H9 (cell line): ENCODE data around the gene ABCG5. TPM values are rescaled to one million over a fixed set of nuclear protein-coding genes. Genes with fewer than 3 reads are reported as not detected.

Experiments used
- DNase-seq: peaks from one replicate; pipeline ENCODE4 v3.0.0-alpha.2; 2017
- H2AFZ ChIP-seq: one replicate; pipeline ENCODE4 v1.6.1; 2013; ENCODE audit warnings: mild to moderate bottlenecking, low read length, control low read depth, moderate library complexity
- H2AK5ac ChIP-seq: 2 replicates; pipeline ENCODE4 v1.6.1; 2013; ENCODE audit warnings: low read length, control low read depth, mixed read lengths; ENCODE audit not compliant: insufficient read length
- H2BK120ac ChIP-seq: one replicate; pipeline ENCODE4 v1.6.1; 2013; ENCODE audit warnings: low read depth, mild to moderate bottlenecking, low read length, control low read depth, inconsistent platforms; ENCODE audit not compliant: poor library complexity, severe bottlenecking
- H2BK12ac ChIP-seq: 2 replicates; pipeline ENCODE4 v1.6.1; 2013; ENCODE audit warnings: low read length, control low read depth, mixed read lengths, low read depth; ENCODE audit not compliant: insufficient read length
- H2BK15ac ChIP-seq: 2 replicates; pipeline ENCODE4 v1.6.1; 2013; ENCODE audit warnings: low read depth, low read length, control low read depth
- H2BK20ac ChIP-seq: one replicate; pipeline ENCODE4 v1.6.1; 2013; ENCODE audit warnings: low read depth, mild to moderate bottlenecking, low read length, control low read depth, inconsistent platforms; ENCODE audit not compliant: poor library complexity, severe bottlenecking
- H2BK5ac ChIP-seq: 2 replicates; pipeline ENCODE4 v1.6.1; 2013; ENCODE audit warnings: low read length, control low read depth, mixed read lengths; ENCODE audit not compliant: insufficient read length
- H3K14ac ChIP-seq: 2 replicates; pipeline ENCODE4 v1.6.1; 2013; ENCODE audit warnings: low read length, control low read depth; ENCODE audit not compliant: insufficient read depth
- H3K18ac ChIP-seq: 2 replicates; pipeline ENCODE4 v1.6.1; 2013; ENCODE audit warnings: low read depth, mild to moderate bottlenecking, mixed read lengths, low read length, control low read depth; ENCODE audit not compliant: insufficient read length
- H3K23ac ChIP-seq: 2 replicates; pipeline ENCODE4 v1.6.1; 2013; ENCODE audit warnings: low read length, control low read depth, mixed read lengths, low read depth; ENCODE audit not compliant: insufficient read length
- H3K23me2 ChIP-seq: 2 replicates; pipeline ENCODE4 v1.6.1; 2013; ENCODE audit warnings: low read depth, mild to moderate bottlenecking, mixed read lengths, low read length, control low read depth; ENCODE audit not compliant: insufficient read length, poor library complexity, severe bottlenecking
- H3K27ac ChIP-seq: 2 replicates; pipeline ENCODE4 v1.5.1; 2013; ENCODE audit warnings: low read length, control low read depth, mixed read lengths, low read depth; ENCODE audit not compliant: insufficient read length
- H3K27me3 ChIP-seq: 2 replicates; pipeline ENCODE4 v1.6.1; 2013; ENCODE audit warnings: low read length, control low read depth, inconsistent platforms; ENCODE audit not compliant: insufficient read depth
- H3K4ac ChIP-seq: 2 replicates; pipeline ENCODE4 v1.6.1; 2013; ENCODE audit warnings: low read depth, mild to moderate bottlenecking, control low read depth, inconsistent platforms, low read length, moderate library complexity
- H3K4me1 ChIP-seq: 2 replicates; pipeline ENCODE4 v1.6.1; 2013; ENCODE audit warnings: low read length, control low read depth, inconsistent platforms; ENCODE audit not compliant: insufficient read depth
- H3K4me2 ChIP-seq: 2 replicates; pipeline ENCODE4 v1.6.1; 2013; ENCODE audit warnings: low read length, control low read depth, mixed read lengths; ENCODE audit not compliant: insufficient read length, insufficient read depth
- H3K56ac ChIP-seq: 2 replicates; pipeline ENCODE4 v1.6.1; 2013; ENCODE audit warnings: low read depth, mild to moderate bottlenecking, mixed read lengths, low read length, control low read depth; ENCODE audit not compliant: insufficient read length
- H3K79me1 ChIP-seq: 2 replicates; pipeline ENCODE4 v1.6.1; 2013; ENCODE audit warnings: low read depth, mild to moderate bottlenecking, moderate library complexity, low read length, control low read depth, inconsistent platforms; ENCODE audit not compliant: insufficient read depth, poor library complexity, severe bottlenecking
- H3K79me2 ChIP-seq: 2 replicates; pipeline ENCODE4 v1.6.1; 2013; ENCODE audit warnings: low read length, control low read depth, inconsistent platforms; ENCODE audit not compliant: insufficient read depth
- H3K9ac ChIP-seq: 2 replicates; pipeline ENCODE4 v1.6.1; 2013; ENCODE audit warnings: low read length, control low read depth, mixed read lengths; ENCODE audit not compliant: insufficient read length; ENCODE audit errors: extremely low read depth
- H3K9me3 ChIP-seq: one replicate; pipeline ENCODE4 v1.6.1; 2013; ENCODE audit warnings: low read depth, low read length, inconsistent platforms; ENCODE audit not compliant: control insufficient read depth
- H3T11ph ChIP-seq: one replicate; pipeline ENCODE4 v1.6.1; 2013; ENCODE audit warnings: mild to moderate bottlenecking, low read length, control low read depth, inconsistent platforms
- H4K20me1 ChIP-seq: one replicate; pipeline ENCODE4 v1.6.1; 2013; ENCODE audit not compliant: control insufficient read depth, insufficient read length, insufficient read depth
- H4K5ac ChIP-seq: 2 replicates; pipeline ENCODE4 v1.6.1; 2013; ENCODE audit warnings: low read depth, mild to moderate bottlenecking, mixed read lengths, low read length, control low read depth; ENCODE audit not compliant: insufficient read length
- H4K8ac ChIP-seq: replicated peaks from 2 replicates; pipeline ENCODE4 v1.6.1; 2013; ENCODE audit warnings: low read length, control low read depth, mixed read lengths, low read depth; ENCODE audit not compliant: insufficient read length
- H4K91ac ChIP-seq: 2 replicates; pipeline ENCODE4 v1.6.1; 2013; ENCODE audit warnings: low read depth, mild to moderate bottlenecking, moderate library complexity, mixed read lengths, low read length, control low read depth; ENCODE audit not compliant: insufficient read length
- H3K27ac Mint-ChIP-seq, 3 experiments: 2 replicates in 2 of 3; 3 replicates in 1 of 3; pipeline ENCODE4 v1.8.0; 2020 to 2021; ENCODE audit warnings: mixed read lengths in 3 of 3, mild to moderate bottlenecking in 1 of 3, moderate library complexity in 1 of 3
- H3K27me3 Mint-ChIP-seq: 2 replicates; pipeline ENCODE4 v1.8.0; 2021; ENCODE audit warnings: low read depth, mild to moderate bottlenecking, moderate library complexity, mixed read lengths
- H3K36me3 Mint-ChIP-seq, 3 experiments: 2 replicates in 2 of 3; 3 replicates in 1 of 3; pipeline ENCODE4 v1.8.0; 2020 to 2021; ENCODE audit warnings: low read depth in 3 of 3, mixed read lengths in 3 of 3; ENCODE audit not compliant: insufficient read depth in 1 of 3
- H3K4me1 Mint-ChIP-seq, 2 experiments: 2 replicates each; pipeline ENCODE4 v1.8.0; 2020; ENCODE audit warnings: mixed read lengths in 2 of 2
- H3K4me3 Mint-ChIP-seq, 2 experiments: 2 replicates in 1 of 2; 3 replicates in 1 of 2; pipeline ENCODE4 v1.8.0; 2020 to 2021; ENCODE audit warnings: mild to moderate bottlenecking in 2 of 2, mixed read lengths in 2 of 2, moderate library complexity in 1 of 2
- H3K9me3 Mint-ChIP-seq, 2 experiments: 2 replicates in 1 of 2; 3 replicates in 1 of 2; pipeline ENCODE4 v1.8.0; 2020; ENCODE audit warnings: mild to moderate bottlenecking in 2 of 2, mixed read lengths in 2 of 2, moderate library complexity in 1 of 2
- WGBS: extraction: QIAGEN DNeasy Blood & Tissue Kit; methylation state at CpG from one replicate; pipeline ENCODE4 v1.1.7; 2013; ENCODE audit warnings: missing lambda C conversion rate, low lambda C conversion rate, mixed read lengths; ENCODE audit not compliant: insufficient read length; ENCODE audit errors: extremely low coverage; 5-methylcytosine and 5-hydroxymethylcytosine counted together
- total RNA-seq: library from RNA; stranded (reverse); gene quantifications from 2 replicates; pipeline ENCODE4 v1.2.1, GENCODE V29; 2021
- TF ChIP-seq, protein P1 (sequence below): fragments of 200-600 bp; sonication (generic); conservative IDR thresholded peaks from 3 replicates; pipeline ENCODE4 v1.8.0; 2021; ENCODE audit warnings: antibody characterized with exemption, mild to moderate bottlenecking

ABCG5 gene
- total RNA-seq, 1 experiment from 2014 or later, result not detected

DNA sequence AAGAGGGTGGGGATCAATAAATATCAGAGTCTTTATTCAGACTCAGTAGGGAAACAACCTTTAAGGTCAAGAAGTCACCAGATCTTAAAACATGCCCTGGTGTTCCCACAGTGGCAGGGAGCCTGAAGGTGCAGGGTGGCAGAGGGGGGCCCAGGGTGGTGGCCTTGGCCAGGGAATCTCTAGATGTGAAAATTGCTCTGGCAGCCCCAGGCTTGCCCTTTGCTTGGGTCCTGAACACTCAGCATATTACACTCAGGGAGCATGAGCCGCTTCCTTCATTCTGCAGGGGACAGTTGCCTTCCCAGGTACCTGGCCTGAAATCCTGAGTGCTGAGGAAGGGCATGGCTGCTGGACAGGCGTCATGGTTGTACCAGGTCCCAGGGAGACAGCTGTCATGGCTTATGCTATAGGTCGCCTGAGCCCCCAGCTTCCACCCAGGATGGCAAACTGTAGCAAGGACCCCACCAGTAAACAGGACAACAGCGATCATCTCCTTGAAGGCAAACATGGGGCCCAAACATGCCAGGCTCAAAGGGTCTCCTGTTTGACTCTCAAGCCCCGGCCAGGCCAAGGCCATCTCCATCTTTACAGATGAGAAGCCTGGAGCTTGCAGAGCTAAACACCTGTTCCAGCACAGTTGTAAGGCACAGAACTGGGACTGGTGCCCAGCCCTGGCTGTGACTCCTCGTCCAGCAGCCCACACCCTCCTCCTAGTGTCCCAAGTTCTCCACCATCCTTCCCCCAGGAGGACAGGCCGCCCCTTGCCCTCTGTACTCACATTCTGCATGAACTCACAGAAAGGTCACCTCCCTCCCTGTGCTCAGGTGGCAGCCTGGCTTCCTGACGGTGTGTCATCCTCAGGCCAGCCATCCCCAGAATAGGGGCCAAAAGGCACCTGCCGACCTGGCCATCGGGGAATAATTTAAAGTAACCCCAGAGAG lies 14.8 kb upstream of the ABCG5 start:
- no peaks in the 10 kb centered on the region; a peak in 1 of 7 replicates for H3K36me3 Mint-ChIP-seq
- TF ChIP-seq, protein P1, sequence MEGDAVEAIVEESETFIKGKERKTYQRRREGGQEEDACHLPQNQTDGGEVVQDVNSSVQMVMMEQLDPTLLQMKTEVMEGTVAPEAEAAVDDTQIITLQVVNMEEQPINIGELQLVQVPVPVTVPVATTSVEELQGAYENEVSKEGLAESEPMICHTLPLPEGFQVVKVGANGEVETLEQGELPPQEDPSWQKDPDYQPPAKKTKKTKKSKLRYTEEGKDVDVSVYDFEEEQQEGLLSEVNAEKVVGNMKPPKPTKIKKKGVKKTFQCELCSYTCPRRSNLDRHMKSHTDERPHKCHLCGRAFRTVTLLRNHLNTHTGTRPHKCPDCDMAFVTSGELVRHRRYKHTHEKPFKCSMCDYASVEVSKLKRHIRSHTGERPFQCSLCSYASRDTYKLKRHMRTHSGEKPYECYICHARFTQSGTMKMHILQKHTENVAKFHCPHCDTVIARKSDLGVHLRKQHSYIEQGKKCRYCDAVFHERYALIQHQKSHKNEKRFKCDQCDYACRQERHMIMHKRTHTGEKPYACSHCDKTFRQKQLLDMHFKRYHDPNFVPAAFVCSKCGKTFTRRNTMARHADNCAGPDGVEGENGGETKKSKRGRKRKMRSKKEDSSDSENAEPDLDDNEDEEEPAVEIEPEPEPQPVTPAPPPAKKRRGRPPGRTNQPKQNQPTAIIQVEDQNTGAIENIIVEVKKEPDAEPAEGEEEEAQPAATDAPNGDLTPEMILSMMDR, result no peak
- Histone ChIP-seq H3K79me1 (no peaks in the 10 kb centered on the region), H2BK20ac (no peak overlapping the region), H3K18ac (no peak overlapping the region), H3K27ac (no peak overlapping the region), H2AK5ac (no peak overlapping the region), H4K5ac (no peak overlapping the region), H2BK12ac (no peak overlapping the region), H3K23ac (no peak overlapping the region), H4K8ac (no peak overlapping the region), H3K4ac (no peak overlapping the region), H2AFZ (no peak overlapping the region), H3K9ac (no peak overlapping the region), H3T11ph (no peak overlapping the region), H3K4me1 (no peaks in the 10 kb centered on the region), H3K56ac (no peak overlapping the region), H3K9me3 (no peaks in the 10 kb centered on the region), H3K23me2 (no peaks in the 10 kb centered on the region), H4K91ac (no peak overlapping the region), H4K20me1 (no peaks in the 10 kb centered on the region), H2BK5ac (no peak overlapping the region), H2BK15ac (no peak overlapping the region), H3K27me3 (no peaks in the 10 kb centered on the region; the same call in 1 of the 2 replicates), H3K4me2 (no peak overlapping the region), H2BK120ac (no peak overlapping the region), H3K14ac (no peak overlapping the region; the same call in 1 of the 2 replicates), H3K79me2 (no peaks in the 10 kb centered on the region)
- H3K4me3 Mint-ChIP-seq, result no peak overlapping the region
- H3K4me1 Mint-ChIP-seq, result no peaks in the 10 kb centered on the region
- H3K27ac Mint-ChIP-seq, result no peak overlapping the region
- DNase-seq, result no peak
- H3K27me3 Mint-ChIP-seq, result peaks cover 30% of the 10 kb centered on the region
- WGBS, result no CpG with 5 or more reads among the region's 10 CpGs
- no peaks in the 10 kb centered on the region for H3K9me3 Mint-ChIP-seq
